ENCODE measurements around the gene PORCN.

DNA sequence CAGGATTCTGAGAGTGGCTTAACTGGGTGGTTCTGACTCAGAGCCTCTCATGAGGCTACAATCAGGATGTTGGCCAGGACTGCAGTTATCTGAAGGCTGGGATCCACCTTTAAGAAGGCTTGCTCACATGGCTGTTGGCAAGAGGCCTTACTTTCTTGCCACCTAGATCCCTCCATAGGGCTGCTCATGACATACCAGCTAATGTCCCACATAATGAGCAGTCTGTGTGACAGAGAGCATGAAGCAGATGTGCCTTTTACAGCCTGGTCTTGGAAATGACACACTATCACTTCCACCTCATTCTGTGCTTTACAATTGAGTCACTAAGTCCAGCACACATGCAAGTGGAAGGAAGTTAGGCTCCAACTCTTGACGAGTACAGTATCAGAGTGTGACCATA is 61.2 kb downstream of the PORCN start:
- TF ChIP-seq, protein P1, sequence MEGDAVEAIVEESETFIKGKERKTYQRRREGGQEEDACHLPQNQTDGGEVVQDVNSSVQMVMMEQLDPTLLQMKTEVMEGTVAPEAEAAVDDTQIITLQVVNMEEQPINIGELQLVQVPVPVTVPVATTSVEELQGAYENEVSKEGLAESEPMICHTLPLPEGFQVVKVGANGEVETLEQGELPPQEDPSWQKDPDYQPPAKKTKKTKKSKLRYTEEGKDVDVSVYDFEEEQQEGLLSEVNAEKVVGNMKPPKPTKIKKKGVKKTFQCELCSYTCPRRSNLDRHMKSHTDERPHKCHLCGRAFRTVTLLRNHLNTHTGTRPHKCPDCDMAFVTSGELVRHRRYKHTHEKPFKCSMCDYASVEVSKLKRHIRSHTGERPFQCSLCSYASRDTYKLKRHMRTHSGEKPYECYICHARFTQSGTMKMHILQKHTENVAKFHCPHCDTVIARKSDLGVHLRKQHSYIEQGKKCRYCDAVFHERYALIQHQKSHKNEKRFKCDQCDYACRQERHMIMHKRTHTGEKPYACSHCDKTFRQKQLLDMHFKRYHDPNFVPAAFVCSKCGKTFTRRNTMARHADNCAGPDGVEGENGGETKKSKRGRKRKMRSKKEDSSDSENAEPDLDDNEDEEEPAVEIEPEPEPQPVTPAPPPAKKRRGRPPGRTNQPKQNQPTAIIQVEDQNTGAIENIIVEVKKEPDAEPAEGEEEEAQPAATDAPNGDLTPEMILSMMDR (conservative IDR thresholded peaks at IDR 0.05; ENCODE audit: low read depth, low read length) = no peak
- TF ChIP-seq BHLHE40 (IDR thresholded peaks at IDR 0.05; ENCODE audit: low read depth, low read length) (no peak), RAD21 (IDR thresholded peaks at IDR 0.05; ENCODE audit: low read length) (no peak), POLR2A (IDR thresholded peaks at IDR 0.05; ENCODE audit: low read depth, low read length) (no peak), CHD1 (IDR thresholded peaks at IDR 0.05; ENCODE audit: low read depth, low read length) (no peak), NFE2L2 (IDR thresholded peaks at IDR 0.05; ENCODE audit: low read depth, low read length) (no peak), CEBPB (IDR thresholded peaks at IDR 0.05; ENCODE audit: low read depth, low read length) (no peak), MAZ (IDR thresholded peaks at IDR 0.05; ENCODE audit: borderline replicate concordance, low read depth, low read length) (no peak)
- TF ChIP-seq, protein P2, sequence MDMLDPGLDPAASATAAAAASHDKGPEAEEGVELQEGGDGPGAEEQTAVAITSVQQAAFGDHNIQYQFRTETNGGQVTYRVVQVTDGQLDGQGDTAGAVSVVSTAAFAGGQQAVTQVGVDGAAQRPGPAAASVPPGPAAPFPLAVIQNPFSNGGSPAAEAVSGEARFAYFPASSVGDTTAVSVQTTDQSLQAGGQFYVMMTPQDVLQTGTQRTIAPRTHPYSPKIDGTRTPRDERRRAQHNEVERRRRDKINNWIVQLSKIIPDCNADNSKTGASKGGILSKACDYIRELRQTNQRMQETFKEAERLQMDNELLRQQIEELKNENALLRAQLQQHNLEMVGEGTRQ (IDR thresholded peaks at IDR 0.05; ENCODE audit: low read depth, low read length) = no peak
- TF ChIP-seq, protein P3, sequence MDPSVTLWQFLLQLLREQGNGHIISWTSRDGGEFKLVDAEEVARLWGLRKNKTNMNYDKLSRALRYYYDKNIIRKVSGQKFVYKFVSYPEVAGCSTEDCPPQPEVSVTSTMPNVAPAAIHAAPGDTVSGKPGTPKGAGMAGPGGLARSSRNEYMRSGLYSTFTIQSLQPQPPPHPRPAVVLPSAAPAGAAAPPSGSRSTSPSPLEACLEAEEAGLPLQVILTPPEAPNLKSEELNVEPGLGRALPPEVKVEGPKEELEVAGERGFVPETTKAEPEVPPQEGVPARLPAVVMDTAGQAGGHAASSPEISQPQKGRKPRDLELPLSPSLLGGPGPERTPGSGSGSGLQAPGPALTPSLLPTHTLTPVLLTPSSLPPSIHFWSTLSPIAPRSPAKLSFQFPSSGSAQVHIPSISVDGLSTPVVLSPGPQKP (IDR thresholded peaks at IDR 0.05; ENCODE audit: borderline replicate concordance, low read depth, low read length) = no peak
